ENCODE measurements around the gene SNTG2.

Gene SNTG2

DNA sequence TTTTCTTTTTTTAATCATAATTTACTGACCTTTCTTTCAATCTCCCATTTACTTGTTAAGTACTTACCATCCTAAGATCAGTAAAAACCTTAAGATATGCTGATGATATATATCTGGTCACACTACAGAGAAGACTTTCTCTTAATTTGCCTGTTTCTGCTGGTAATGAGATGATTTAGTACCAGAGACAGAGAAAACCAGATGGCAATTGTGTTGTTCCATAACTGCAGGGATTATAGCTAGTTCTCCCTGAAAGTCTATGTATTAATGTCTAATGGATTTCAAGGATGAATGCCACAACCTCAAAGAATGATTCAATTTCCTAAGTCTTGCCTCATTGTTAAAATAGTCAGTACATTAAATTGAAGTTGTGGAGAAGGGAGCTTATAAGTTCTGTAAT is 40.3 kb downstream of the SNTG2 start:
- no peaks in the 10 kb centered on the region for H3K4me1 ChIP-seq (ENCODE audit: insufficient read depth, poor library complexity, severe bottlenecking)

GRCh38 chr2:1002350-1002749 is 51.7 kb downstream of the SNTG2 start:
- H3K4me3 ChIP-seq (ENCODE audit: severe bottlenecking), result no peak overlapping the region

More for the DNA sequence above, 40.3 kb downstream of the SNTG2 start:
- H3K27me3 ChIP-seq (ENCODE audit: insufficient read depth, poor library complexity, severe bottlenecking), result peaks cover 7% of the 10 kb centered on the region
- ATAC-seq (ENCODE audit: low read depth) (no peak), DNase-seq (ENCODE audit: low spot score) (no peak)
- no peaks in the 10 kb centered on the region for H3K36me3 ChIP-seq (ENCODE audit: low read depth)
- H3K4me3 ChIP-seq (ENCODE audit: severe bottlenecking), result no peak overlapping the region
- no peak overlapping the region for H3K27ac ChIP-seq (ENCODE audit: poor library complexity, severe bottlenecking)
- TF ChIP-seq, protein P1, sequence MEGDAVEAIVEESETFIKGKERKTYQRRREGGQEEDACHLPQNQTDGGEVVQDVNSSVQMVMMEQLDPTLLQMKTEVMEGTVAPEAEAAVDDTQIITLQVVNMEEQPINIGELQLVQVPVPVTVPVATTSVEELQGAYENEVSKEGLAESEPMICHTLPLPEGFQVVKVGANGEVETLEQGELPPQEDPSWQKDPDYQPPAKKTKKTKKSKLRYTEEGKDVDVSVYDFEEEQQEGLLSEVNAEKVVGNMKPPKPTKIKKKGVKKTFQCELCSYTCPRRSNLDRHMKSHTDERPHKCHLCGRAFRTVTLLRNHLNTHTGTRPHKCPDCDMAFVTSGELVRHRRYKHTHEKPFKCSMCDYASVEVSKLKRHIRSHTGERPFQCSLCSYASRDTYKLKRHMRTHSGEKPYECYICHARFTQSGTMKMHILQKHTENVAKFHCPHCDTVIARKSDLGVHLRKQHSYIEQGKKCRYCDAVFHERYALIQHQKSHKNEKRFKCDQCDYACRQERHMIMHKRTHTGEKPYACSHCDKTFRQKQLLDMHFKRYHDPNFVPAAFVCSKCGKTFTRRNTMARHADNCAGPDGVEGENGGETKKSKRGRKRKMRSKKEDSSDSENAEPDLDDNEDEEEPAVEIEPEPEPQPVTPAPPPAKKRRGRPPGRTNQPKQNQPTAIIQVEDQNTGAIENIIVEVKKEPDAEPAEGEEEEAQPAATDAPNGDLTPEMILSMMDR (IDR thresholded peaks at IDR 0.05; ENCODE audit: poor library complexity, severe bottlenecking), result no peak
- no peaks in the 10 kb centered on the region for H3K9me3 ChIP-seq (ENCODE audit: severe bottlenecking)

DNA sequence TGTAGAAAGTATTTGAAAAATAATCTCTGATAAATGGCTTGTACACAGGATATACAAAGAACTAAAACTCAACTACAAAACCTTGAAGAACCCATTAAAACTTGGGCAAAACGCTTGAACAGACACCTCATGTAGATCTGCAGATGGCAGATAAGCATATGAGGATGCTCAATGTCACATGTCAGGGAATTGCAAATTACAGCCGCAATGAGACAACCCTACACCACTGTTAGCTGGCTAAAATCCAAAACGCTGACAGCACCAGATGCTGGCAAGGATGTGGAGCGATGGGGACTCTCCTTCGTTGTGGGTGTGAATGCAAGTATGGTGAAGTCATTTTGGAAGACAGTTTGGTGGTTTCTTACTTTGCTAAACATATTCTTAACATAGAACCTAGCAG is 53.7 kb downstream of the SNTG2 start:
- TF ChIP-seq, protein P1 (IDR thresholded peaks at IDR 0.05; ENCODE audit: poor library complexity, severe bottlenecking), result no peak
- DNase-seq (ENCODE audit: low spot score), result no peak
- no peak for ATAC-seq (ENCODE audit: low read depth)

More at GRCh38 chr2:1002350-1002749, 51.7 kb downstream of the SNTG2 start:
- DNase-seq (ENCODE audit: low spot score) (no peak), ATAC-seq (ENCODE audit: low read depth) (no peak)
- Histone ChIP-seq H3K27me3 (ENCODE audit: insufficient read depth, poor library complexity, severe bottlenecking) (no peaks in the 10 kb centered on the region), H3K9me3 (ENCODE audit: severe bottlenecking) (no peaks in the 10 kb centered on the region), H3K36me3 (ENCODE audit: low read depth) (no peaks in the 10 kb centered on the region), H3K27ac (ENCODE audit: poor library complexity, severe bottlenecking) (no peak overlapping the region), H3K4me1 (ENCODE audit: insufficient read depth, poor library complexity, severe bottlenecking) (no peaks in the 10 kb centered on the region)
- TF ChIP-seq, protein P1 (IDR thresholded peaks at IDR 0.05; ENCODE audit: poor library complexity, severe bottlenecking), result no peak

DNA sequence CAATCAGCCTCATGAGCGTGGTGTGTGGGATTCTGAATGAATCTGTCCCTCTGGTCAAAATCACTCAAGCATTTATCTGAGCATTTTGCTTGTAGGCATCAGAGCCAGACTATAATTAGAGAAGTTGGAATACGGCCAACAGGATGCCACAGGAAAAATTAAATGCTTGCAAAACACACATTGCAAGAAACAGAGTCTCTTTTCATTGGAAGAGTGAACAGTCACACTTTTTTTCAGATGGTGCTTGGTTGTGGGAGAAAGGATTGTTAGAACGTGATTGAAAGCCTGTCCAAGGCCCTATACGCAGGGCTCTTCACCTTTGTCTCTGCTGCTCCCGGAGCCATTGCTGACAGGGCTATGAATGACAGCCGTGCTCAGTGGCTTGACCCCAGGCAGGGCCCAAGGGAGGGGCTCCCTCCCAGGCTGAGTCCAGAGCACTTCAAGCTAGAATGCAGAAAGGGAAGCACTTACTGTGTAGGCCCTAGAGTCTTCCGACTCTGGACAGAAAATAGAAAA is 59.8 kb downstream of the SNTG2 start:
- DNase-seq (ENCODE audit: low spot score), result no peak
- Histone ChIP-seq H3K9me3 (ENCODE audit: severe bottlenecking) (no peaks in the 10 kb centered on the region), H3K4me3 (ENCODE audit: severe bottlenecking) (no peak overlapping the region), H3K27me3 (ENCODE audit: insufficient read depth, poor library complexity, severe bottlenecking) (no peaks in the 10 kb centered on the region), H3K27ac (ENCODE audit: poor library complexity, severe bottlenecking) (no peak overlapping the region), H3K36me3 (ENCODE audit: low read depth) (no peaks in the 10 kb centered on the region), H3K4me1 (ENCODE audit: insufficient read depth, poor library complexity, severe bottlenecking) (no peaks in the 10 kb centered on the region)
- no peak for ATAC-seq (ENCODE audit: low read depth)
- TF ChIP-seq, protein P1 (IDR thresholded peaks at IDR 0.05; ENCODE audit: poor library complexity, severe bottlenecking), result no peak

More for the DNA sequence above, 53.7 kb downstream of the SNTG2 start:
- no peak overlapping the region for H3K4me3 ChIP-seq (ENCODE audit: severe bottlenecking)
- H3K36me3 ChIP-seq (ENCODE audit: low read depth), result no peaks in the 10 kb centered on the region
- H3K27ac ChIP-seq (ENCODE audit: poor library complexity, severe bottlenecking), result no peak overlapping the region
- no peaks in the 10 kb centered on the region for H3K4me1 ChIP-seq (ENCODE audit: insufficient read depth, poor library complexity, severe bottlenecking)
- H3K9me3 ChIP-seq (ENCODE audit: severe bottlenecking), result no peaks in the 10 kb centered on the region
- no peaks in the 10 kb centered on the region for H3K27me3 ChIP-seq (ENCODE audit: insufficient read depth, poor library complexity, severe bottlenecking)

GRCh38 chr2:1011006-1011405 is 60.4 kb downstream of the SNTG2 start:
- Histone ChIP-seq H3K9me3 (ENCODE audit: severe bottlenecking) (no peaks in the 10 kb centered on the region), H3K36me3 (ENCODE audit: low read depth) (no peaks in the 10 kb centered on the region), H3K4me1 (ENCODE audit: insufficient read depth, poor library complexity, severe bottlenecking) (no peaks in the 10 kb centered on the region), H3K4me3 (ENCODE audit: severe bottlenecking) (no peak overlapping the region), H3K27ac (ENCODE audit: poor library complexity, severe bottlenecking) (no peak overlapping the region), H3K27me3 (ENCODE audit: insufficient read depth, poor library complexity, severe bottlenecking) (no peaks in the 10 kb centered on the region)
- DNase-seq (ENCODE audit: low spot score) (no peak), ATAC-seq (ENCODE audit: low read depth) (no peak)
- TF ChIP-seq, protein P1 (IDR thresholded peaks at IDR 0.05; ENCODE audit: poor library complexity, severe bottlenecking), result no peak
